Measurements from ENCODE around the gene COL9A1.
A peak's percentile ranks its signal among the peaks of the same experiment; 100 is the strongest.

COL9A1 gene

GRCh38 chr6:70286905-70287304, 16.0 kb downstream of the COL9A1 start:
- DNase-seq, result no peak

- DNase-seq, result no peak
These were observed 17.7 kb downstream of the COL9A1 start for GRCh38 chr6:70285201-70285600.

GRCh38 chr6:70282919-70283461, 19.9 kb downstream of the COL9A1 start:
- no peak for DNase-seq

- no peak for DNase-seq
These were observed 20.5 kb downstream of the COL9A1 start for GRCh38 chr6:70282312-70282918.

GRCh38 chr6:70281923-70282311, 21.0 kb downstream of the COL9A1 start:
- DNase-seq, result no peak

- no peak for DNase-seq
These were observed 22.5 kb downstream of the COL9A1 start for GRCh38 chr6:70280400-70280853.

- no peak for DNase-seq
These were observed 25.4 kb downstream of the COL9A1 start for GRCh38 chr6:70277470-70277869.

- no peak for DNase-seq
These were observed 28.5 kb downstream of the COL9A1 start for GRCh38 chr6:70274338-70274737.

GRCh38 chr6:70272071-70272470, 30.8 kb downstream of the COL9A1 start:
- DNase-seq, result no peak

- DNase-seq, result peak in 1 of 5 experiments; percentile 7
These were observed 32.4 kb downstream of the COL9A1 start for GRCh38 chr6:70270287-70271005.

GRCh38 chr6:70266142-70266541, 36.7 kb downstream of the COL9A1 start:
- no peak for DNase-seq

- DNase-seq, result no peak
These were observed 38.6 kb downstream of the COL9A1 start for GRCh38 chr6:70264306-70264705.

- no peak for DNase-seq
These were observed 44.4 kb downstream of the COL9A1 start for GRCh38 chr6:70258483-70258882.

GRCh38 chr6:70257768-70258273, 45.1 kb downstream of the COL9A1 start:
- DNase-seq, result no peak

GRCh38 chr6:70254784-70255183, 48.1 kb downstream of the COL9A1 start:
- DNase-seq, result no peak

- DNase-seq, result no peak
These were observed 49.0 kb downstream of the COL9A1 start for GRCh38 chr6:70253923-70254322.

- no peak for DNase-seq
These were observed 50.3 kb downstream of the COL9A1 start for GRCh38 chr6:70252604-70253003.

GRCh38 chr6:70246118-70246517, 56.8 kb downstream of the COL9A1 start:
- no peak for DNase-seq

- no peak for DNase-seq
These were observed 60.9 kb downstream of the COL9A1 start for GRCh38 chr6:70241991-70242420.

GRCh38 chr6:70241031-70241430, 61.9 kb downstream of the COL9A1 start:
- no peak for DNase-seq

- no peak for DNase-seq
These were observed 66.5 kb downstream of the COL9A1 start for GRCh38 chr6:70236343-70236742.

- DNase-seq, result no peak
These were observed 68.2 kb downstream of the COL9A1 start for GRCh38 chr6:70234561-70235236.

- no peak for DNase-seq
These were observed 71.6 kb downstream of the COL9A1 start for GRCh38 chr6:70231311-70231710.
